Activated naive CD4-positive, alpha-beta T cell treated with anti-CD3 and anti-CD28 coated beads, Interleukin-2, amount 50 U/mL, for 72 hours (primary cell): Measurements from ENCODE around the gene KCNQ1. TPM values are rescaled to one million over a fixed set of nuclear protein-coding genes. Genes with fewer than 3 reads are reported as not detected.

Experiments used
- ATAC-seq, 2 donors: fragments of 150-1000 bp; cut with Tn5 transposase; 2 replicates each; pipeline ENCODE4 v1.10.0; 2021; ENCODE audit warnings: mild to moderate bottlenecking in 2 of 2, moderate library complexity in 2 of 2
- DNase-seq, 2 donors: peaks; one replicate each; pipeline ENCODE4 v3.0.0; 2021 to 2022; ENCODE audit warnings: low spot score in 2 of 2
- H3K27ac Mint-ChIP-seq, 2 donors: one replicate each; pipeline ENCODE4 v1.8.0; 2022; ENCODE audit warnings: mild to moderate bottlenecking in 2 of 2, mixed read lengths in 2 of 2
- H3K36me3 Mint-ChIP-seq, 2 donors: one replicate each; pipeline ENCODE4 v1.8.0; 2022; ENCODE audit warnings: mixed read lengths in 2 of 2
- H3K9me3 Mint-ChIP-seq, 2 donors: one replicate each; pipeline ENCODE4 v1.8.0; 2022; ENCODE audit warnings: mixed read lengths in 2 of 2
- total RNA-seq, 2 donors: library from RNA; stranded (reverse); gene quantifications; one replicate each; pipeline ENCODE4 v1.2.3, GENCODE V29; 2022

KCNQ1 gene
- total RNA-seq, 2 donors from 2014 or later, result 12.2 to 19.3 TPM

DNA sequence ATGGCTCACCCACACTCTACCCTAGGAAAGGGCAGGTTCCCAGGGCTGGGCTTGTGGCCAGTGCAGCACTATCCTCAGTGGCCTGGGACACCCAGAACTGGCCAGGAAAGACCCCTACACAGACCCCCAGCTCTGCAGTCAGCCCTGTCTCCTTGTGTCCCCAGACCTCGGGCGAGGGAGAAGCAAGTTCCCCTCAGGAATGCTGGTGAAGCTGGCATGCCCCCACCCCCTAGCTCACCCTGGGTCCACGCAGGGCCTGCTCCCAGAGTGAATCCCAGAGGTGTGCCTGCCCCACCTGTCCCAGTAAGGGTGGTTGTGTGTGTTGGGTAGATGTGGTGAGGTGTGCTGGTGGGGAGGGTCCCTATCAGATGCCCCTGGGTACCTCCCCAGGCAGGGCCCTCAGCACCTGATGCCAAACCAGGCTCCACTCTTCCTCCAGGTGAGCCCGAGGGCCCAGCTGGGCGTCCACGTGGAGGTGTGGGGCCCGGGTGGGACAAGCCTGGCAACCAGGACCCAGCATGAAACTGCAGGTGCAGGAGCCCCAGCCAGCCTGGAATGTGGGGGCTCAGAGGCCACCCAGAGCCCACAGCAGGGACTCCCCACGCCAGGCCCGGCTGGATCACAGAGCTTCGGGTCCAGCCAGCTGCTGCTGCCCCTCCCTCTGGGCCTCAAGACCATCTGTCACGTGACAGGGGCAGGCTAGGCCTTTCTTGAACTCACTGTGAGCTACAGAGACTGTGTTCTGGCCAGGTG is 303.4 kb downstream of the KCNQ1 start:
- ATAC-seq, result no peak
- H3K9me3 Mint-ChIP-seq, result no peaks in the 10 kb centered on the region
- no peak overlapping the region for H3K27ac Mint-ChIP-seq
- DNase-seq, result no peak
- peaks cover 0 to 4% of the 10 kb centered on the region in 2 donors for H3K36me3 Mint-ChIP-seq

DNA sequence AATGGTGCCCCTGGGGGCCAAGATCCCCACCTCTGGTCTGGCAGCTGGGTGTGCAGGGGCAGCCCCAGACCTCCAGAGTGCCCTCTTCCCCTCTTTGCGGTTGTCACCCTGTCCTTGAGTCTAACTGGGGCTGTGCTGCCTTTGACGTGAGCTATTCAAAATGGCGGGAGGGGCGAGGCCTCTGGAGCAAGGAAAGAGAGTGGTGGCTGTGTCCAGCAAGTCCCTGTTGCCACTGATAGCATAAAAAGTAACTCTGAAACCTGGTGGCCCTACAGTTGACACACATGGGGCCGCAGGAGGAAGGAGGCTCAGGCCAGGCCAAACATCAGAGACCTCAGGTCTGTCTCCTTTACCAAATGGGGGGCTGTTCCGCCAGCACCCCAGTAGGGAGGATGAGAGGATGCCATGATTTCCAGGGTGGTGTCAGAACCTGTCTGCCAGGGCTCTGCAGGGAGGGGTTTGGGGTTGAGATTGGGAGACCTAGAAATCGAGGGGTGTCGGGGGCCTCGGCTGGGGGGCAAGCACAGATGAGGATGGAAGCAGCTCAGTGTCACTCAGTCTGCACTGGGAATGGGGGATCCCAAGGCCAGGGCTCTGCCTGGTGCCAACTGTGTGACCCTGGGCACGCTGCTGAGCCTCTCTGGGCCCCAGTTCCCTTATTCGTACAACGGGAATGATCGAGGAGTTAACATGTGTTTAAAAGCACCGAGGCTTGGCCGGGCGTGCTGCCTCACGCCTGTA is 304.2 kb downstream of the KCNQ1 start:
- DNase-seq (no peak), ATAC-seq (no peak)
- no peak overlapping the region for H3K27ac Mint-ChIP-seq
- peaks cover 0 to 4% of the 10 kb centered on the region in 2 donors for H3K9me3 Mint-ChIP-seq
- H3K36me3 Mint-ChIP-seq, result peaks cover 6 to 9% of the 10 kb centered on the region in 2 donors

GRCh38 chr11:2750101-2750681 is 305.4 kb downstream of the KCNQ1 start:
- ATAC-seq (no peak), DNase-seq (no peak)
- Mint-ChIP-seq H3K27ac (no peak overlapping the region), H3K9me3 (peaks cover 0 to 7% of the 10 kb centered on the region in 2 donors), H3K36me3 (peaks cover 10 to 12% of the 10 kb centered on the region in 2 donors)

GRCh38 chr11:2750682-2751522 is 306.1 kb downstream of the KCNQ1 start:
- Mint-ChIP-seq H3K36me3 (peaks cover 10 to 12% of the 10 kb centered on the region in 2 donors), H3K9me3 (peaks cover 0 to 7% of the 10 kb centered on the region in 2 donors), H3K27ac (no peak overlapping the region)
- ATAC-seq (no peak), DNase-seq (peak in 1 of 2 donors; percentile 9)

DNA sequence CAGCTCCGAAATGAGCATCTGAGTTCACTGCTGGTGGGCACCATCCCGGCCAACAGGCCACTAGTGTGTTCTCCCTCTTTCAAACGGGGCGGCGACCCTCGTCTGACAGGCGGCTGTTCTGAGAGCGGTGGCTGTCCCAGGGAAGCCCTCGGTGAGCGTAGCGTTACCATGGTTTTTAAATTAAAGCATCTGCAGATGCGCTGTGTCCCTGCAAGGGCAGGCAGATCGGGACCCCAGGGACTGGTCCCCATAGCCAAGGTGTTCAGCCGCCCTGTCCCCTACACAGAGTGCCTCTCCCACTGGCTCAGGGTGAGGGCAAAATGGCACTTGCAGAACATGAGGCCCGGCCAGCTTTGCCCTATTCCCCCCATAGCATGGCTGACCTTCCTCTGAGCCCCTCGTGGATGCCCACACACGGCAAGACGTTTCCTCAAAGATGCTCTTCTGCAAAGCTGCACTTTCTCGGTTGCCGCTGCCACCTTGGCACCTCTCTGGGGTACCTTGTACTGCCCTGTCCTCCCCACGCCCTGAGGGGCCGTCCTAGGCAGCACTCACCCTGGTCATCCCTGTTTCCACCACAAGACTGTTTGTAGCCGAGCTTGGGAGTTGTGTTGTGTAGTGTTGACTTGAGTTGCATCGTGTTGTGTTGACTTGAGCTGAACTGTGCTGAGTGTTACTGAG is 306.9 kb downstream of the KCNQ1 start:
- H3K36me3 Mint-ChIP-seq, result peaks cover 10 to 12% of the 10 kb centered on the region in 2 donors
- ATAC-seq (no peak), DNase-seq (peak in 1 of 2 donors; percentile 35)
- H3K9me3 Mint-ChIP-seq, result peaks cover 0 to 7% of the 10 kb centered on the region in 2 donors
- no peak overlapping the region for H3K27ac Mint-ChIP-seq

DNA sequence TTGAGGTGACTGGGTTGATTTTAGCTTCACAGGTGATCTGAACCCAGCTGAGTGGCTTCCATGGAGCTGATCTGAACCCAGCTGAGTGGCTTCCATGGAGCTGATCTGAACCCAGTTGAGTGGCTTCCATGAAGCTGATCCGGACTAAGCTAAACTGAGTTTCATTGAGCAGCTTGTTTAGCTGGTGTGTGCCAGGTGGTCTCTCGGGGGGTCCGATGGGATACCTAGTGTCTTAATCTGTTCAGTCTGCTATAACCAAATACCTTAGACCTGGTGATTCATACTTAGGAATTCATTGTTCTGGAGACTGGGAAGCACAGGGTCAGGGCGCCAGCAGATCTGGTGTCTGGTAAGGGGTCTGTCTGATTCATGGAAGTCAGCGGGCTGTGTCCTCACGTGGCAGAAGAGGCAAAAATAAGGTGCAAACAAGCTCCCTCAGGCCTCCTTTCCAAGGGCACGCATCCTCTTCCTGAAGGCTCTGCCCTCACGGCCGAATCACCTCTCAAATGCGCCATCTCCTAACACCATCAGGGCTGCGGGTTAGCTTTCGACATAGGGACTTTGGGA is 307.5 kb downstream of the KCNQ1 start:
- Mint-ChIP-seq H3K27ac (no peak overlapping the region), H3K9me3 (peaks cover 0 to 7% of the 10 kb centered on the region in 2 donors), H3K36me3 (peaks cover 10 to 12% of the 10 kb centered on the region in 2 donors)
- ATAC-seq (no peak), DNase-seq (peak in 1 of 2 donors; percentile 7)

- no peak overlapping the region for H3K27ac Mint-ChIP-seq
- H3K9me3 Mint-ChIP-seq, result peaks cover 0 to 7% of the 10 kb centered on the region in 2 donors
- ATAC-seq (no peak), DNase-seq (peak in 1 of 2 donors; percentile 46)
- peaks cover 10 to 12% of the 10 kb centered on the region in 2 donors for H3K36me3 Mint-ChIP-seq
These were observed 308.1 kb downstream of the KCNQ1 start for GRCh38 chr11:2752923-2753322.

- H3K36me3 Mint-ChIP-seq, result peaks cover 10 to 12% of the 10 kb centered on the region in 2 donors
- DNase-seq, result peak in 1 of 2 donors; percentile 18
- H3K27ac Mint-ChIP-seq, result no peak overlapping the region
- H3K9me3 Mint-ChIP-seq, result peaks cover 0 to 7% of the 10 kb centered on the region in 2 donors
- ATAC-seq, result no peak
These were observed 309.2 kb downstream of the KCNQ1 start for GRCh38 chr11:2754008-2754407.

- Mint-ChIP-seq H3K9me3 (peaks cover 0 to 7% of the 10 kb centered on the region in 2 donors), H3K27ac (no peak overlapping the region), H3K36me3 (peaks cover 10 to 12% of the 10 kb centered on the region in 2 donors)
- DNase-seq, result no peak
- no peak for ATAC-seq
These were observed 310.3 kb downstream of the KCNQ1 start for GRCh38 chr11:2755071-2755470.

DNA sequence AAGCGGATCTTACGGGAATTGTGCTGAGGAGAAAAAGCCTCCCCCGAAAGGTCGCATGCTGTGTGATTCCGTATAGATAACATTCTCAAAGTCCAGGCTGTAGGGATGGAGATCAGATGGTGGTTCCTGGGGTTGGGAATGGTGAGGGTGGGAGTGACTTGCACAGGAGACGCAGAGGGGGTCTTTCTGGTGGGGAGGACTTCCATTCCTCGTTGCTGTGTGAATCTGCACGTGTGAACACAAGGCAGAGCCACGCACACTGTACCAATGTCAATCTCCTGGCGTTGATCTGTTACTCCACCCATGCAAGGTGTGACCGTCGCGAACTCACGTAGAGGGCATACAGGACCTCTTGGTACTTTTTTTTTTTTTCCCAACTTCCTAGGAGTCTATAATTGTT is 313.9 kb downstream of the KCNQ1 start:
- H3K36me3 Mint-ChIP-seq, result peaks cover 5 to 6% of the 10 kb centered on the region in 2 donors
- no peak overlapping the region for H3K27ac Mint-ChIP-seq
- H3K9me3 Mint-ChIP-seq, result peaks cover 0 to 5% of the 10 kb centered on the region in 2 donors
- ATAC-seq, result no peak
- peak in 1 of 2 donors; percentile 13 for DNase-seq

GRCh38 chr11:2759228-2760195 is 314.7 kb downstream of the KCNQ1 start:
- ATAC-seq (no peak), DNase-seq (peak in 1 of 2 donors; percentile 50)
- H3K36me3 Mint-ChIP-seq, result no peaks in the 10 kb centered on the region
- H3K9me3 Mint-ChIP-seq, result no peaks in the 10 kb centered on the region
- no peak overlapping the region for H3K27ac Mint-ChIP-seq

DNA sequence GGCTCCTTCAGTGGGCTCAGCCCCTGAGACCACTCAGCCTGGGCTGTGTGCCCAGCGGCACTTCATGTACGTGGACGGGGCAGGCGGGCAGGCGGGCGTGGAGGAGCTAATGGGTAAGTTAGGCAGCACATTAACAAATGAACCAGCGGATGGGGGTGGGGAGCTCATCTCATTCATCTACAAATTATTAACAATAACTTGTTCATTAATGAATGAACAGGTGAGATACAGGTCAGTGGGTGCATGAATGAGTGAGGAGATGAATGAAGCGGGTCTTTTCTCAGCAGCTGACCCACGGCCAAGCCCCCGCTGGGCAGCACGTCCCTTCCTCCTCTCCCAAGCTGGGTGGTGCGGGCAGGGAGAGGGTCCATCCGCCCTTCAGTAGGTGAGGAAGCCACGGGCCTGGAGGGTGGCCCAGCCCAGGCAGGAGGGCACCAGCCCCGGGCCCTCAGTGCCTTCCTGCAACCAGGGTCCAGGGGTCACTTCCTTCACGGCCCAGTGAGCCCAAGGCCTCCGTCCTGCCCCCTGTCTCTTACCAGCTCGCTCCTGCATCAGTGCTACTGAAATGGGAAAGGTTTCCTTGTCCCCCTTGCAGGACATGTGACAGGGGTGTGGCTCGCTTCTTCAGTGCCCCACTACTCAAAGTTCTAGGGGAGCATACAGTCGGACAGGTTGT is 315.5 kb downstream of the KCNQ1 start:
- Mint-ChIP-seq H3K27ac (no peak overlapping the region), H3K9me3 (no peaks in the 10 kb centered on the region), H3K36me3 (no peaks in the 10 kb centered on the region)
- no peak for ATAC-seq
- peak in 1 of 2 donors; percentile 48 for DNase-seq

- no peaks in the 10 kb centered on the region for H3K36me3 Mint-ChIP-seq
- DNase-seq (peak in 1 of 2 donors; percentile 54), ATAC-seq (no peak)
- H3K27ac Mint-ChIP-seq, result no peak overlapping the region
- no peaks in the 10 kb centered on the region for H3K9me3 Mint-ChIP-seq
These were observed 316.6 kb downstream of the KCNQ1 start for GRCh38 chr11:2761131-2762030.
